GM13976 (cell line): ENCODE data around the gene ITPR3.

Experiments
- DNase-seq: peaks from one replicate; pipeline ENCODE4 v3.0.0; 2012; ENCODE audit warnings: low spot score
- CTCF ChIP-seq: IDR thresholded peaks from 2 replicates; pipeline ENCODE4 v1.5.1; 2012; ENCODE audit warnings: borderline replicate concordance, mild to moderate bottlenecking; ENCODE audit not compliant: insufficient read depth; ENCODE audit errors: extremely low read depth, missing control alignments, control extremely low read depth
- in situ Hi-C: fragments of 300-500 bp; cut with MboI; formaldehyde crosslinking; loops from one replicate; pipeline ENCODE4 v1.12.0; 2022; ENCODE audit warnings: low sequenced_read_pairs, mixed read lengths, inconsistent platforms; ENCODE audit not compliant: unreplicated experiment

The ITPR3 gene

GRCh38 chr6:33620856-33621710 lies at the start of gene ITPR3:
TSS of gene ITPR3 (plus strand) at chr6:33621322. CDS start at chr6:33621603, 281 bp downstream.
- no peak for TF ChIP-seq CTCF
- in situ Hi-C loops = no loop called here
- DNase-seq = peak; percentile 97

GRCh38 chr6:33571637-33572316 lies 49.3 kb upstream of the ITPR3 start:
- in situ Hi-C loops = no loop called here
- TF ChIP-seq CTCF = no peak
- DNase-seq = no peak

GRCh38 chr6:33575211-33575610 lies 45.9 kb upstream of the ITPR3 start:
- DNase-seq = no peak
- TF ChIP-seq CTCF = no peak
- in situ Hi-C loops = no loop called here

- TF ChIP-seq CTCF = no peak
- in situ Hi-C loops = no loop called here
- no peak for DNase-seq
Observed at GRCh38 chr6:33576668-33577067, 44.5 kb upstream of the ITPR3 start.

GRCh38 chr6:33577106-33577535 lies 44.0 kb upstream of the ITPR3 start:
- TF ChIP-seq CTCF = no peak
- in situ Hi-C loops = no loop called here
- no peak for DNase-seq

- in situ Hi-C loops = no loop called here
- TF ChIP-seq CTCF = no peak
- no peak for DNase-seq
Observed at GRCh38 chr6:33577718-33578117, 43.4 kb upstream of the ITPR3 start.
